ENCODE results near the gene PRKCB.

DNA sequence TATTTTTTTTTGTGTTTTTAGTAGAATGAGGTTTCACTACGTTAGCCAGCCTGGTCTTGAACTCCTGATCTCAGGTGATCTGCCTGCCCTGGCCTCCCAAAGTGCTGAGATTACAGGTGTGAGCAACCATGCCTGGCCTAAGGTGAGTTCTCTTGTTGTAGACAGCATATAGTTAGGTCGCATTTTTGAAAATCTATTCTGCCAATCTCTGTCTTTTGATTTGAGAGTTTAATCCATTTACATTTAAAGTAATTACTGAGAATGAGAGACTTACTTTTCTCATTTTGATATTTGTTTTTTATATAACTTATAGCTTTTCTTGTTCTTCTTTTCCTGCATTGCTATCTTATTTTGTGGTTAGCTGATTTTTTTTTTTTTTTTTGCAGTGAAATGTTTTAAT lies 6.3 kb upstream of the PRKCB start:
- TF ChIP-seq POLR2AphosphoS5 (IDR thresholded peaks at IDR 0.05; ENCODE audit: low read depth) (no peak), EZH2 (IDR thresholded peaks at IDR 0.05; ENCODE audit: low read depth, unreplicated experiment) (no peak)
- TF ChIP-seq, protein P1, sequence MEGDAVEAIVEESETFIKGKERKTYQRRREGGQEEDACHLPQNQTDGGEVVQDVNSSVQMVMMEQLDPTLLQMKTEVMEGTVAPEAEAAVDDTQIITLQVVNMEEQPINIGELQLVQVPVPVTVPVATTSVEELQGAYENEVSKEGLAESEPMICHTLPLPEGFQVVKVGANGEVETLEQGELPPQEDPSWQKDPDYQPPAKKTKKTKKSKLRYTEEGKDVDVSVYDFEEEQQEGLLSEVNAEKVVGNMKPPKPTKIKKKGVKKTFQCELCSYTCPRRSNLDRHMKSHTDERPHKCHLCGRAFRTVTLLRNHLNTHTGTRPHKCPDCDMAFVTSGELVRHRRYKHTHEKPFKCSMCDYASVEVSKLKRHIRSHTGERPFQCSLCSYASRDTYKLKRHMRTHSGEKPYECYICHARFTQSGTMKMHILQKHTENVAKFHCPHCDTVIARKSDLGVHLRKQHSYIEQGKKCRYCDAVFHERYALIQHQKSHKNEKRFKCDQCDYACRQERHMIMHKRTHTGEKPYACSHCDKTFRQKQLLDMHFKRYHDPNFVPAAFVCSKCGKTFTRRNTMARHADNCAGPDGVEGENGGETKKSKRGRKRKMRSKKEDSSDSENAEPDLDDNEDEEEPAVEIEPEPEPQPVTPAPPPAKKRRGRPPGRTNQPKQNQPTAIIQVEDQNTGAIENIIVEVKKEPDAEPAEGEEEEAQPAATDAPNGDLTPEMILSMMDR (conservative IDR thresholded peaks at IDR 0.05; ENCODE audit: low read depth in 2 of 2): no peak
- TF ChIP-seq, protein P2, sequence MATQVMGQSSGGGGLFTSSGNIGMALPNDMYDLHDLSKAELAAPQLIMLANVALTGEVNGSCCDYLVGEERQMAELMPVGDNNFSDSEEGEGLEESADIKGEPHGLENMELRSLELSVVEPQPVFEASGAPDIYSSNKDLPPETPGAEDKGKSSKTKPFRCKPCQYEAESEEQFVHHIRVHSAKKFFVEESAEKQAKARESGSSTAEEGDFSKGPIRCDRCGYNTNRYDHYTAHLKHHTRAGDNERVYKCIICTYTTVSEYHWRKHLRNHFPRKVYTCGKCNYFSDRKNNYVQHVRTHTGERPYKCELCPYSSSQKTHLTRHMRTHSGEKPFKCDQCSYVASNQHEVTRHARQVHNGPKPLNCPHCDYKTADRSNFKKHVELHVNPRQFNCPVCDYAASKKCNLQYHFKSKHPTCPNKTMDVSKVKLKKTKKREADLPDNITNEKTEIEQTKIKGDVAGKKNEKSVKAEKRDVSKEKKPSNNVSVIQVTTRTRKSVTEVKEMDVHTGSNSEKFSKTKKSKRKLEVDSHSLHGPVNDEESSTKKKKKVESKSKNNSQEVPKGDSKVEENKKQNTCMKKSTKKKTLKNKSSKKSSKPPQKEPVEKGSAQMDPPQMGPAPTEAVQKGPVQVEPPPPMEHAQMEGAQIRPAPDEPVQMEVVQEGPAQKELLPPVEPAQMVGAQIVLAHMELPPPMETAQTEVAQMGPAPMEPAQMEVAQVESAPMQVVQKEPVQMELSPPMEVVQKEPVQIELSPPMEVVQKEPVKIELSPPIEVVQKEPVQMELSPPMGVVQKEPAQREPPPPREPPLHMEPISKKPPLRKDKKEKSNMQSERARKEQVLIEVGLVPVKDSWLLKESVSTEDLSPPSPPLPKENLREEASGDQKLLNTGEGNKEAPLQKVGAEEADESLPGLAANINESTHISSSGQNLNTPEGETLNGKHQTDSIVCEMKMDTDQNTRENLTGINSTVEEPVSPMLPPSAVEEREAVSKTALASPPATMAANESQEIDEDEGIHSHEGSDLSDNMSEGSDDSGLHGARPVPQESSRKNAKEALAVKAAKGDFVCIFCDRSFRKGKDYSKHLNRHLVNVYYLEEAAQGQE (IDR thresholded peaks at IDR 0.05; ENCODE audit: unreplicated experiment): no peak
